Prostate gland (tissue), 2 donors: ENCODE results near the gene GID8.

Source experiments
- CTCF ChIP-seq, 4 experiments: fragments of 200-600 bp in 2 of 4; fragments of 450-650 bp in 2 of 4; sonication (generic) in 2 of 4; IDR thresholded peaks; 1 replicate in 3 of 4; 2 replicates in 1 of 4; pipeline ENCODE4 v1.5.1; 2016 to 2019; ENCODE audit warnings: antibody characterized with exemption in 4 of 4, mild to moderate bottlenecking in 2 of 4, moderate library complexity in 2 of 4
- POLR2AphosphoS5 ChIP-seq: sonication (generic); formaldehyde crosslinking; IDR thresholded peaks from one replicate; pipeline ENCODE4 v1.6.1; 2017; ENCODE audit warnings: antibody characterized with exemption

GRCh38 chr20:62918147-62918546 lies 19.8 kb upstream of the GID8 start:
- TF ChIP-seq POLR2AphosphoS5 (no peak), CTCF (IDR thresholded peaks at IDR 0.05) (no peak)
